ENCODE results near the gene NOX3. TPM values are rescaled to one million over a fixed set of nuclear protein-coding genes. Genes with fewer than 3 reads are reported as not detected.

NOX3 gene
- total and polyA plus RNA-seq, 9 of the 15 experiments (the other 6 are each of a cell fraction or from before 2014, with no cell fraction given): not detected

GRCh38 chr6:155374681-155375080 lies 81.0 kb downstream of the NOX3 start:
- CTCF ChIA-PET (ENCODE audit: low intra/inter-chr PET ratio): no interaction called here
- in situ Hi-C loops (cut with MboI): no loop called here
- FAIRE-seq: no peak

More at GRCh38 chr6:155374681-155375080, 81.0 kb downstream of the NOX3 start:
- H3K36me3 ChIP-seq (ENCODE audit: control insufficient read depth, insufficient read depth, low read length): no peaks in the 10 kb centered on the region
- H3K27me3 ChIP-seq (ENCODE audit: control insufficient read depth in 2 of 2, insufficient read depth in 2 of 2, low read length in 2 of 2): no peaks in the 10 kb centered on the region
- H3K9ac ChIP-seq (ENCODE audit: insufficient read depth in 1 of 2, low read depth in 2 of 2, low read length in 2 of 2): no peak overlapping the region
- no peaks in the 10 kb centered on the region for H3K79me2 ChIP-seq (ENCODE audit: control insufficient read depth, insufficient read depth, low read length)
- WGBS (ENCODE audit: insufficient coverage, low coverage, missing lambda C conversion rate): 0% methylated on average over 2 of the region's 2 CpGs
- no peak overlapping the region for H3K4me2 ChIP-seq (ENCODE audit: insufficient read depth, low read length)
- no peak overlapping the region for H3K4me3 ChIP-seq
- H3K4me1 ChIP-seq (replicated peaks in 1 of 2; ENCODE audit: control insufficient read depth in 2 of 2, insufficient read depth in 2 of 2, low read length in 2 of 2): no peaks in the 10 kb centered on the region
- no peak overlapping the region for H3K27ac ChIP-seq (ENCODE audit: extremely low read depth, low read depth, low read length)
- no peaks in the 10 kb centered on the region for H3K9me1 ChIP-seq (ENCODE audit: control insufficient read depth, insufficient read depth, low read length)
- intact Hi-C loops (cut with micrococcal nuclease): no loop called here
- H3K9me3 ChIP-seq (replicated peaks; ENCODE audit: control insufficient read depth, insufficient read depth, low read depth, low read length): no peaks in the 10 kb centered on the region
- no TSS peak for BruUV-seq (replicated peaks)
- no peak overlapping the region for H2AFZ ChIP-seq (ENCODE audit: low read depth, low read length)
- POLR2A ChIA-PET: no interaction called here
- TF ChIP-seq FOXM1 (IDR thresholded peaks at IDR 0.05; ENCODE audit: low read depth) (no peak), FOXM1 (CRISPR knock-in tag; IDR thresholded peaks at IDR 0.05; ENCODE audit: low read depth) (no peak), ZNF75A (CRISPR knock-in tag; IDR thresholded peaks at IDR 0.05) (no peak), ARID2 (IDR thresholded peaks at IDR 0.05) (no peak), TSHZ1 (CRISPR knock-in tag; IDR thresholded peaks at IDR 0.05) (no peak), PURB (CRISPR knock-in tag; IDR thresholded peaks at IDR 0.05; ENCODE audit: low read depth) (no peak), SNRNP70 (optimal IDR thresholded peaks at IDR 0.05; ENCODE audit: low read depth, low read length) (no peak)
- H4K20me1 ChIP-seq (replicated peaks; ENCODE audit: control insufficient read depth, insufficient read depth, low read length): no peaks in the 10 kb centered on the region
- no peak for DNase-seq (ENCODE audit: extremely low read depth in 1 of 4, low spot score in 3 of 4)
- ATAC-seq: no peak

Data from K562 (cell line).